SK-N-SH treated with all-trans-retinoic acid at 6 μM for 48 hours (cell line): Measurements from ENCODE around the gene FABP3.

Source experiments
- ATAC-seq: fragments of 200-7000 bp; cut with Tn5 transposase; 3 replicates; pipeline ENCODE4 v1.9.1; 2020; ENCODE audit warnings: mild to moderate bottlenecking, moderate library complexity
- ARNTL ChIP-seq: fragments of 450-650 bp; formaldehyde crosslinking; IDR thresholded peaks from 2 replicates; pipeline ENCODE4 v1.5.0; 2020; ENCODE audit warnings: low read depth, mild to moderate bottlenecking, moderate library complexity, borderline replicate concordance
- BACH2 ChIP-seq: fragments of 250-450 bp; sonication (Bioruptor Pico); IDR thresholded peaks from 2 replicates; pipeline ENCODE4 v1.9.0; 2021; ENCODE audit warnings: mild to moderate bottlenecking, borderline replicate concordance
- CREB5 ChIP-seq: fragments of 250-450 bp; sonication (Bioruptor Pico); IDR thresholded peaks from 2 replicates; pipeline ENCODE4 v1.5.1; 2020; ENCODE audit warnings: low read depth, mild to moderate bottlenecking, moderate library complexity
- CSDC2 ChIP-seq: fragments of 250-450 bp; sonication (Bioruptor Pico); IDR thresholded peaks from 2 replicates; pipeline ENCODE4 v1.5.0; 2020; ENCODE audit warnings: mild to moderate bottlenecking, moderate library complexity
- CSRNP3 ChIP-seq: fragments of 250-450 bp; sonication (Bioruptor Pico); IDR thresholded peaks from 2 replicates; pipeline ENCODE4 v1.5.1; 2021; ENCODE audit warnings: mild to moderate bottlenecking, moderate library complexity
- ESRRG ChIP-seq: fragments of 250-450 bp; sonication (Bioruptor Pico); IDR thresholded peaks from 2 replicates; pipeline ENCODE4 v1.6.1; 2021; ENCODE audit warnings: mild to moderate bottlenecking
- GLIS3 ChIP-seq: fragments of 250-450 bp; sonication (Bioruptor Pico); IDR thresholded peaks from 2 replicates; pipeline ENCODE4 v1.5.0; 2020; ENCODE audit warnings: mild to moderate bottlenecking, moderate library complexity
- ISL1 ChIP-seq: fragments of 250-450 bp; sonication (Bioruptor Pico); IDR thresholded peaks from 2 replicates; pipeline ENCODE4 v2.1.2; 2022; ENCODE audit warnings: mild to moderate bottlenecking, moderate library complexity
- OSR1 ChIP-seq: fragments of 250-450 bp; sonication (Bioruptor Pico); IDR thresholded peaks from 2 replicates; pipeline ENCODE4 v1.8.0; 2022; ENCODE audit warnings: moderate library complexity, mild to moderate bottlenecking, inconsistent platforms
- PATZ1 ChIP-seq: fragments of 250-450 bp; sonication (Bioruptor Pico); IDR thresholded peaks from 2 replicates; pipeline ENCODE4 v1.8.0; 2020; ENCODE audit warnings: mild to moderate bottlenecking, moderate library complexity, borderline replicate concordance
- PPARA ChIP-seq: fragments of 250-450 bp; sonication (Bioruptor Pico); IDR thresholded peaks from 2 replicates; pipeline ENCODE4 v1.5.0; 2020; ENCODE audit warnings: mild to moderate bottlenecking, borderline replicate concordance
- RARB ChIP-seq: fragments of 250-450 bp; sonication (Bioruptor Pico); IDR thresholded peaks from 2 replicates; pipeline ENCODE4 v1.8.0; 2021; ENCODE audit warnings: mild to moderate bottlenecking, moderate library complexity
- SNAI2 ChIP-seq: fragments of 250-450 bp; sonication (Bioruptor Pico); IDR thresholded peaks from 2 replicates; pipeline ENCODE4 v1.5.0; 2020; ENCODE audit warnings: mild to moderate bottlenecking, moderate library complexity
- TCF4 ChIP-seq: fragments of 250-450 bp; sonication (Bioruptor Pico); IDR thresholded peaks from 2 replicates; pipeline ENCODE4 v1.8.0; 2021; ENCODE audit warnings: mild to moderate bottlenecking, moderate library complexity, borderline replicate concordance
- TOX ChIP-seq: fragments of 250-450 bp; sonication (Bioruptor Pico); IDR thresholded peaks from 2 replicates; pipeline ENCODE4 v1.8.0; 2021; ENCODE audit warnings: mild to moderate bottlenecking, moderate library complexity, borderline replicate concordance
- ZFP3 ChIP-seq: fragments of 250-450 bp; sonication (Bioruptor Pico); IDR thresholded peaks from 2 replicates; pipeline ENCODE4 v1.5.0; 2020; ENCODE audit warnings: mild to moderate bottlenecking, moderate library complexity
- ZFP30 ChIP-seq: fragments of 450-650 bp; formaldehyde crosslinking; IDR thresholded peaks from 2 replicates; pipeline ENCODE4 v1.5.0; 2022; ENCODE audit warnings: mild to moderate bottlenecking, moderate library complexity
- ZNF70 ChIP-seq: fragments of 450-650 bp; formaldehyde crosslinking; IDR thresholded peaks from 2 replicates; pipeline ENCODE4 v1.5.0; 2020; ENCODE audit warnings: mild to moderate bottlenecking, moderate library complexity
- ZNF8 ChIP-seq: fragments of 450-650 bp; formaldehyde crosslinking; IDR thresholded peaks from 2 replicates; pipeline ENCODE4 v1.5.0; 2020; ENCODE audit warnings: mild to moderate bottlenecking, moderate library complexity
- TF ChIP-seq, protein P1 (sequence below): fragments of 250-450 bp; sonication (Bioruptor Pico); IDR thresholded peaks from 2 replicates; pipeline ENCODE4 v1.8.0; 2021; ENCODE audit warnings: low read depth, mild to moderate bottlenecking, moderate library complexity, borderline replicate concordance
- TF ChIP-seq, protein P2 (sequence below): fragments of 250-450 bp; sonication (Bioruptor Pico); IDR thresholded peaks from 2 replicates; pipeline ENCODE4 v1.5.0; 2020; ENCODE audit warnings: mild to moderate bottlenecking, moderate library complexity

The FABP3 gene

GRCh38 chr1:31327381-31327780 is 45.5 kb downstream of the FABP3 start:
- ATAC-seq, result no peak
- TF ChIP-seq SNAI2 (CRISPR knock-in tag), result no peak
- TF ChIP-seq RARB (CRISPR knock-in tag), result no peak
- no peak for TF ChIP-seq CSDC2 (CRISPR knock-in tag)
- TF ChIP-seq GLIS3 (CRISPR knock-in tag), result no peak
- TF ChIP-seq BACH2, result no peak
- no peak for TF ChIP-seq PPARA (CRISPR knock-in tag)
- no peak for TF ChIP-seq ZNF70 (CRISPR knock-in tag)
- TF ChIP-seq, protein P1, sequence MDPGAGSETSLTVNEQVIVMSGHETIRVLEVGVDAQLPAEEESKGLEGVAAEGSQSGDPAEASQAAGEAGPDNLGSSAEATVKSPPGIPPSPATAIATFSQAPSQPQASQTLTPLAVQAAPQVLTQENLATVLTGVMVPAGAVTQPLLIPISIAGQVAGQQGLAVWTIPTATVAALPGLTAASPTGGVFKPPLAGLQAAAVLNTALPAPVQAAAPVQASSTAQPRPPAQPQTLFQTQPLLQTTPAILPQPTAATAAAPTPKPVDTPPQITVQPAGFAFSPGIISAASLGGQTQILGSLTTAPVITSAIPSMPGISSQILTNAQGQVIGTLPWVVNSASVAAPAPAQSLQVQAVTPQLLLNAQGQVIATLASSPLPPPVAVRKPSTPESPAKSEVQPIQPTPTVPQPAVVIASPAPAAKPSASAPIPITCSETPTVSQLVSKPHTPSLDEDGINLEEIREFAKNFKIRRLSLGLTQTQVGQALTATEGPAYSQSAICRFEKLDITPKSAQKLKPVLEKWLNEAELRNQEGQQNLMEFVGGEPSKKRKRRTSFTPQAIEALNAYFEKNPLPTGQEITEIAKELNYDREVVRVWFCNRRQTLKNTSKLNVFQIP (CRISPR knock-in tag), result no peak
- TF ChIP-seq CSRNP3 (CRISPR knock-in tag), result no peak
- TF ChIP-seq ISL1 (CRISPR knock-in tag), result no peak
- no peak for TF ChIP-seq TOX (CRISPR knock-in tag)
- TF ChIP-seq ZNF8, result no peak
- TF ChIP-seq ZFP3, result no peak
- TF ChIP-seq OSR1, result no peak
- no peak for TF ChIP-seq CREB5 (CRISPR knock-in tag)

DNA sequence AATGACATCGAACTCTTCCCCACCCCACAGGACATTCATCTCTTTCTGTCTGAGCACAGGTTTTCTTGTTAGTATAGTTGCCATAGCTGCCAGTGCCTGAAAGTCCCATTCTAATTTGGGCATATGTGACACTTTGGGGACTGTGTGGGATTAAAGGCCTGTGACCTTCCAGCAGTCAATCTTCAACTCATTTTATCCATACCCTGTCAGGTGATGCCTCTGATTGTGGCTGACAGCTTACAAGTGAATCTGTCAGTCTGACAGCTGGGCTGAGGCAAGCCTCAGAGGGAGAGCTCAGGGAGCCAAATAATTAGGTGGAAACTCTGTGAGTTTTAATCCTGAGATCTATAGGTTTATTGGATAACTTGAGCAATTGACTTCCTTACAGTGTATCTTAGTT is 46.4 kb downstream of the FABP3 start:
- no peak for ATAC-seq
- TF ChIP-seq BACH2 (no peak), ZFP3 (no peak), OSR1 (no peak), ARNTL (no peak), ESRRG (CRISPR knock-in tag) (no peak), TCF4 (CRISPR knock-in tag) (no peak), ZFP30 (no peak)

GRCh38 chr1:31324992-31325391 is 47.9 kb downstream of the FABP3 start:
- ATAC-seq, result no peak
- TF ChIP-seq TCF4 (CRISPR knock-in tag), result no peak
- no peak for TF ChIP-seq ZNF8
- no peak for TF ChIP-seq GLIS3 (CRISPR knock-in tag)
- no peak for TF ChIP-seq CSDC2 (CRISPR knock-in tag)
- TF ChIP-seq, protein P2, sequence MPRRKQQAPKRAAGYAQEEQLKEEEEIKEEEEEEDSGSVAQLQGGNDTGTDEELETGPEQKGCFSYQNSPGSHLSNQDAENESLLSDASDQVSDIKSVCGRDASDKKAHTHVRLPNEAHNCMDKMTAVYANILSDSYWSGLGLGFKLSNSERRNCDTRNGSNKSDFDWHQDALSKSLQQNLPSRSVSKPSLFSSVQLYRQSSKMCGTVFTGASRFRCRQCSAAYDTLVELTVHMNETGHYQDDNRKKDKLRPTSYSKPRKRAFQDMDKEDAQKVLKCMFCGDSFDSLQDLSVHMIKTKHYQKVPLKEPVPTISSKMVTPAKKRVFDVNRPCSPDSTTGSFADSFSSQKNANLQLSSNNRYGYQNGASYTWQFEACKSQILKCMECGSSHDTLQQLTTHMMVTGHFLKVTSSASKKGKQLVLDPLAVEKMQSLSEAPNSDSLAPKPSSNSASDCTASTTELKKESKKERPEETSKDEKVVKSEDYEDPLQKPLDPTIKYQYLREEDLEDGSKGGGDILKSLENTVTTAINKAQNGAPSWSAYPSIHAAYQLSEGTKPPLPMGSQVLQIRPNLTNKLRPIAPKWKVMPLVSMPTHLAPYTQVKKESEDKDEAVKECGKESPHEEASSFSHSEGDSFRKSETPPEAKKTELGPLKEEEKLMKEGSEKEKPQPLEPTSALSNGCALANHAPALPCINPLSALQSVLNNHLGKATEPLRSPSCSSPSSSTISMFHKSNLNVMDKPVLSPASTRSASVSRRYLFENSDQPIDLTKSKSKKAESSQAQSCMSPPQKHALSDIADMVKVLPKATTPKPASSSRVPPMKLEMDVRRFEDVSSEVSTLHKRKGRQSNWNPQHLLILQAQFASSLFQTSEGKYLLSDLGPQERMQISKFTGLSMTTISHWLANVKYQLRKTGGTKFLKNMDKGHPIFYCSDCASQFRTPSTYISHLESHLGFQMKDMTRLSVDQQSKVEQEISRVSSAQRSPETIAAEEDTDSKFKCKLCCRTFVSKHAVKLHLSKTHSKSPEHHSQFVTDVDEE (CRISPR knock-in tag), result no peak
- no peak for TF ChIP-seq TOX (CRISPR knock-in tag)
- no peak for TF ChIP-seq PPARA (CRISPR knock-in tag)
- no peak for TF ChIP-seq RARB (CRISPR knock-in tag)
- no peak for TF ChIP-seq CREB5 (CRISPR knock-in tag)
- TF ChIP-seq CSRNP3 (CRISPR knock-in tag), result no peak
- TF ChIP-seq PATZ1 (CRISPR knock-in tag), result no peak
- TF ChIP-seq ARNTL, result no peak
- TF ChIP-seq ESRRG (CRISPR knock-in tag), result no peak
- TF ChIP-seq, protein P1 (CRISPR knock-in tag), result no peak
